ENCODE measurements around the gene KRT75.

The KRT75 gene

GRCh38 chr12:52438305-52439301 lies 4.4 kb upstream of the KRT75 start:
- TF ChIP-seq POLR2A (IDR thresholded peaks at IDR 0.05; ENCODE audit: low read depth, low read length): no peak
- TF ChIP-seq POLR2AphosphoS5 (IDR thresholded peaks at IDR 0.05; ENCODE audit: low read depth, low read length): no peak
- TF ChIP-seq TAF1 (IDR thresholded peaks at IDR 0.05; ENCODE audit: borderline replicate concordance, low read depth, low read length): no peak
- DNase-seq (ENCODE audit: insufficient read length): no peak
- no peak for FAIRE-seq

GRCh38 chr12:52437508-52437907 lies 3.3 kb upstream of the KRT75 start:
- FAIRE-seq (no peak), DNase-seq (ENCODE audit: insufficient read length) (no peak)
- TF ChIP-seq POLR2AphosphoS5 (IDR thresholded peaks at IDR 0.05; ENCODE audit: low read depth, low read length) (no peak), TAF1 (IDR thresholded peaks at IDR 0.05; ENCODE audit: borderline replicate concordance, low read depth, low read length) (no peak), POLR2A (IDR thresholded peaks at IDR 0.05; ENCODE audit: low read depth, low read length) (no peak)

- FAIRE-seq (no peak), DNase-seq (ENCODE audit: insufficient read length) (no peak)
- no peak for TF ChIP-seq TAF1 (IDR thresholded peaks at IDR 0.05; ENCODE audit: borderline replicate concordance, low read depth, low read length)
- TF ChIP-seq POLR2A (IDR thresholded peaks at IDR 0.05; ENCODE audit: low read depth, low read length): no peak
- no peak for TF ChIP-seq POLR2AphosphoS5 (IDR thresholded peaks at IDR 0.05; ENCODE audit: low read depth, low read length)
Measured at GRCh38 chr12:52436828-52437474, 2.8 kb upstream of the KRT75 start.

- no peak for FAIRE-seq
- no peak for DNase-seq (ENCODE audit: insufficient read length)
- TF ChIP-seq POLR2A (IDR thresholded peaks at IDR 0.05; ENCODE audit: low read depth, low read length): no peak
- no peak for TF ChIP-seq POLR2AphosphoS5 (IDR thresholded peaks at IDR 0.05; ENCODE audit: low read depth, low read length)
- TF ChIP-seq TAF1 (IDR thresholded peaks at IDR 0.05; ENCODE audit: borderline replicate concordance, low read depth, low read length): no peak
Measured at GRCh38 chr12:52436000-52436827, 2.0 kb upstream of the KRT75 start.

- TF ChIP-seq TAF1 (IDR thresholded peaks at IDR 0.05; ENCODE audit: borderline replicate concordance, low read depth, low read length): no peak
- no peak for TF ChIP-seq POLR2A (IDR thresholded peaks at IDR 0.05; ENCODE audit: low read depth, low read length)
- TF ChIP-seq POLR2AphosphoS5 (IDR thresholded peaks at IDR 0.05; ENCODE audit: low read depth, low read length): no peak
- DNase-seq (ENCODE audit: insufficient read length) (no peak), FAIRE-seq (no peak)
Measured at GRCh38 chr12:52435659-52435999, 1.5 kb upstream of the KRT75 start.

GRCh38 chr12:52434760-52435530 lies 774 bp upstream of the KRT75 start:
- DNase-seq (ENCODE audit: insufficient read length) (no peak), FAIRE-seq (no peak)
- TF ChIP-seq POLR2A (IDR thresholded peaks at IDR 0.05; ENCODE audit: low read depth, low read length): no peak
- no peak for TF ChIP-seq TAF1 (IDR thresholded peaks at IDR 0.05; ENCODE audit: borderline replicate concordance, low read depth, low read length)
- no peak for TF ChIP-seq POLR2AphosphoS5 (IDR thresholded peaks at IDR 0.05; ENCODE audit: low read depth, low read length)

- DNase-seq (ENCODE audit: insufficient read length): no peak
- TF ChIP-seq POLR2A (IDR thresholded peaks at IDR 0.05; ENCODE audit: low read depth, low read length): no peak
- no peak for FAIRE-seq
Measured at GRCh38 chr12:52433501-52434080, 580 bp downstream of the KRT75 start.

- TF ChIP-seq POLR2AphosphoS5 (IDR thresholded peaks at IDR 0.05; ENCODE audit: low read depth, low read length) (no peak), TAF1 (IDR thresholded peaks at IDR 0.05; ENCODE audit: borderline replicate concordance, low read depth, low read length) (no peak), POLR2A (IDR thresholded peaks at IDR 0.05; ENCODE audit: low read depth, low read length) (no peak)
- DNase-seq (ENCODE audit: insufficient read length) (no peak), FAIRE-seq (no peak)
Measured at GRCh38 chr12:52432559-52433207, 1.5 kb downstream of the KRT75 start.

- DNase-seq (ENCODE audit: insufficient read length) (no peak), FAIRE-seq (no peak)
- no peak for TF ChIP-seq POLR2A (IDR thresholded peaks at IDR 0.05; ENCODE audit: low read depth, low read length)
- TF ChIP-seq POLR2AphosphoS5 (IDR thresholded peaks at IDR 0.05; ENCODE audit: low read depth, low read length): no peak
- TF ChIP-seq TAF1 (IDR thresholded peaks at IDR 0.05; ENCODE audit: borderline replicate concordance, low read depth, low read length): no peak
Measured at GRCh38 chr12:52428121-52428520, 6.0 kb downstream of the KRT75 start.

GRCh38 chr12:52427083-52427482 lies 7.1 kb downstream of the KRT75 start:
- DNase-seq (ENCODE audit: insufficient read length) (no peak), FAIRE-seq (no peak)
- no peak for TF ChIP-seq POLR2A (IDR thresholded peaks at IDR 0.05; ENCODE audit: low read depth, low read length)

Measured in GM12892 (cell line).